Neural cell (in vitro differentiated cells): ENCODE results near the gene NFAT5. TPM values are rescaled to one million over a fixed set of nuclear protein-coding genes. Genes with fewer than 3 reads are reported as not detected.

ENCODE experiments used
- H2AFZ ChIP-seq: fragments of 200-600, 300-800 bp; sonication (generic), shearing (Covaris generic); 2 replicates; pipeline ENCODE4 v1.6.0; 2014; ENCODE audit warnings: low read depth, mild to moderate bottlenecking, antibody characterized with exemption, low read length, moderate library complexity
- H3F3A ChIP-seq: fragments of 200-600 bp; shearing (Covaris generic); 2 replicates; pipeline ENCODE4 v1.6.1; 2016; ENCODE audit warnings: mild to moderate bottlenecking, moderate library complexity, mixed read lengths, antibody characterized with exemption, low read length; ENCODE audit not compliant: insufficient read depth, poor library complexity, severe bottlenecking
- H3K27ac ChIP-seq: fragments of 200-600, 300-800 bp; sonication (generic), shearing (Covaris generic); 2 replicates; pipeline ENCODE4 v1.5.1; 2014; ENCODE audit warnings: mild to moderate bottlenecking, low read length, moderate library complexity
- H3K27me3 ChIP-seq: fragments of 300-800, 200-600 bp; sonication (generic), shearing (Covaris generic); 2 replicates; pipeline ENCODE4 v1.6.0; 2014; ENCODE audit warnings: mild to moderate bottlenecking, low read depth, low read length, moderate library complexity; ENCODE audit not compliant: insufficient read depth
- H3K36me3 ChIP-seq: fragments of 300-800, 200-600 bp; sonication (generic), shearing (Covaris generic); 2 replicates; pipeline ENCODE4 v1.5.1; 2014; ENCODE audit warnings: mild to moderate bottlenecking, antibody characterized with exemption, low read length, moderate library complexity; ENCODE audit not compliant: insufficient read depth
- H3K4me2 ChIP-seq: fragments of 300-800, 200-600 bp; sonication (generic), shearing (Covaris generic); 2 replicates; pipeline ENCODE4 v1.6.0; 2014; ENCODE audit warnings: mild to moderate bottlenecking, low read length
- H3K4me3 ChIP-seq: fragments of 300-800, 200-600 bp; sonication (generic), shearing (Covaris generic); 2 replicates; pipeline ENCODE4 v1.5.1; 2014; ENCODE audit warnings: mild to moderate bottlenecking, low read length, moderate library complexity
- H3K79me2 ChIP-seq: fragments of 200-600 bp; shearing (Covaris generic); replicated peaks from 2 replicates; pipeline ENCODE4 v1.6.0; 2014; ENCODE audit warnings: mild to moderate bottlenecking, low read length, moderate library complexity; ENCODE audit not compliant: insufficient read depth
- H3K9ac ChIP-seq: fragments of 300-800, 200-600 bp; sonication (generic), shearing (Covaris generic); 2 replicates; pipeline ENCODE4 v1.6.1; 2016; ENCODE audit warnings: mild to moderate bottlenecking, low read length, mixed read lengths
- H3K9me2 ChIP-seq: fragments of 200-600 bp; shearing (Covaris generic); 2 replicates; pipeline ENCODE4 v1.6.1; 2016; ENCODE audit warnings: mild to moderate bottlenecking, low read length, mixed read lengths; ENCODE audit not compliant: insufficient read depth
- H3K9me3 ChIP-seq: fragments of 200-600, 300-800 bp; sonication (generic), shearing (Covaris generic); 2 replicates; pipeline ENCODE4 v1.6.1; 2016; ENCODE audit warnings: mild to moderate bottlenecking, mixed run types, low read length, moderate library complexity, mixed read lengths
- H4K20me1 ChIP-seq: fragments of 200-600 bp; shearing (Covaris generic); 2 replicates; pipeline ENCODE4 v1.6.1; 2016; ENCODE audit warnings: mild to moderate bottlenecking, mixed run types; ENCODE audit not compliant: insufficient read depth
- CTCF ChIP-seq: fragments of 450-650 bp; IDR thresholded peaks from 2 replicates; pipeline ENCODE4 v1.5.1; 2014; ENCODE audit warnings: antibody characterized with exemption, mild to moderate bottlenecking, moderate library complexity; ENCODE audit not compliant: poor library complexity, severe bottlenecking
- EP300 ChIP-seq: fragments of 450-650 bp; conservative IDR thresholded peaks from 2 replicates; pipeline ENCODE4 v1.6.1; 2014; ENCODE audit warnings: antibody characterized with exemption, mild to moderate bottlenecking, moderate library complexity; ENCODE audit not compliant: poor library complexity, severe bottlenecking
- EZH2 ChIP-seq: fragments of 200-600, 300-800 bp; shearing (Covaris generic), sonication (generic); IDR thresholded peaks from 2 replicates; pipeline ENCODE4 v1.6.1; 2014; ENCODE audit warnings: antibody characterized with exemption, low read length, borderline replicate concordance, mild to moderate bottlenecking; ENCODE audit not compliant: insufficient read depth, poor library complexity, severe bottlenecking
- MXI1 ChIP-seq: fragments of 450-650 bp; conservative IDR thresholded peaks from 2 replicates; pipeline ENCODE4 v1.6.1; 2014; ENCODE audit warnings: antibody characterized with exemption, mild to moderate bottlenecking; ENCODE audit not compliant: poor library complexity, severe bottlenecking
- POLR2AphosphoS5 ChIP-seq: IDR thresholded peaks from 2 replicates; pipeline ENCODE4 v1.6.1; 2012
- RAD21 ChIP-seq: fragments of 450-650 bp; conservative IDR thresholded peaks from 2 replicates; pipeline ENCODE4 v1.6.1; 2014; ENCODE audit warnings: antibody characterized with exemption, mild to moderate bottlenecking, moderate library complexity
- SMC3 ChIP-seq: fragments of 450-650 bp; conservative IDR thresholded peaks from 2 replicates; pipeline ENCODE4 v1.6.1; 2014; ENCODE audit warnings: antibody characterized with exemption, mild to moderate bottlenecking, moderate library complexity; ENCODE audit not compliant: poor library complexity
- TAF1 ChIP-seq: IDR thresholded peaks from 2 replicates; pipeline ENCODE4 v1.6.1; 2012; ENCODE audit warnings: low read depth
- polyA plus RNA-seq: library from polyadenylated mRNA; depleted of rRNA; stranded (reverse); fragments of >200 nt; gene quantifications from 2 replicates; pipeline ENCODE4 v1.2.3, GENCODE V29; 2014
- TF ChIP-seq, protein P1 (sequence below): IDR thresholded peaks from 2 replicates; pipeline ENCODE4 v1.6.1; 2012; ENCODE audit warnings: borderline replicate concordance

Gene NFAT5
- polyA plus RNA-seq, 1 donor from 2014 or later: 9.2 TPM

GRCh38 chr16:69663846-69664245 lies 98.1 kb downstream of the NFAT5 start:
- no peaks in the 10 kb centered on the region for H3K36me3 ChIP-seq

DNA sequence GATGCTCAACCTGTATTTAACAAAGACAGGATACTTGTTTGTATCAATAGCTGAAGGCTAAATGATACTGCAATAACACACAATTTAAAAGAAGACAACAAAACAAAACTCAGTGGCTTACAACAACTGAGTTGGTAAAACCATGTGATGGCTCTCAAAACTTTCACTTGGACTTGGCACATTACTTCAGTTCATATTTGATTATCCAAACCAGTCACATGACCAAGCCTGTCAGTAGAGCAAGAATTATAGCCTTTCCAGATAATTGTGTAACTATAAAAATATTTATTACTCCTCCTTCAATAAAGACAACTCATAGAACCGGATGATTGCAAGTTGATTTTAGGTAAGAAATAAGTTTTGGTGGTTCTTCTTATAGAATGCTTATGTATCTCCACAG lies 103.8 kb downstream of the NFAT5 start:
- Histone ChIP-seq H3K9me2 (no peaks in the 10 kb centered on the region), H2AFZ (no peak overlapping the region), H3K9me3 (no peaks in the 10 kb centered on the region), H3K36me3 (no peaks in the 10 kb centered on the region), H3K4me3 (no peak overlapping the region), H3K27ac (no peak overlapping the region), H4K20me1 (no peaks in the 10 kb centered on the region), H3K27me3 (no peaks in the 10 kb centered on the region), H3K9ac (no peak overlapping the region), H3K79me2 (no peaks in the 10 kb centered on the region), H3F3A (no peaks in the 10 kb centered on the region), H3K4me2 (no peak overlapping the region)
- TF ChIP-seq TAF1 (no peak), RAD21 (no peak), POLR2AphosphoS5 (no peak), EZH2 (no peak), SMC3 (no peak), EP300 (no peak), MXI1 (no peak), CTCF (no peak)
- TF ChIP-seq, protein P1, sequence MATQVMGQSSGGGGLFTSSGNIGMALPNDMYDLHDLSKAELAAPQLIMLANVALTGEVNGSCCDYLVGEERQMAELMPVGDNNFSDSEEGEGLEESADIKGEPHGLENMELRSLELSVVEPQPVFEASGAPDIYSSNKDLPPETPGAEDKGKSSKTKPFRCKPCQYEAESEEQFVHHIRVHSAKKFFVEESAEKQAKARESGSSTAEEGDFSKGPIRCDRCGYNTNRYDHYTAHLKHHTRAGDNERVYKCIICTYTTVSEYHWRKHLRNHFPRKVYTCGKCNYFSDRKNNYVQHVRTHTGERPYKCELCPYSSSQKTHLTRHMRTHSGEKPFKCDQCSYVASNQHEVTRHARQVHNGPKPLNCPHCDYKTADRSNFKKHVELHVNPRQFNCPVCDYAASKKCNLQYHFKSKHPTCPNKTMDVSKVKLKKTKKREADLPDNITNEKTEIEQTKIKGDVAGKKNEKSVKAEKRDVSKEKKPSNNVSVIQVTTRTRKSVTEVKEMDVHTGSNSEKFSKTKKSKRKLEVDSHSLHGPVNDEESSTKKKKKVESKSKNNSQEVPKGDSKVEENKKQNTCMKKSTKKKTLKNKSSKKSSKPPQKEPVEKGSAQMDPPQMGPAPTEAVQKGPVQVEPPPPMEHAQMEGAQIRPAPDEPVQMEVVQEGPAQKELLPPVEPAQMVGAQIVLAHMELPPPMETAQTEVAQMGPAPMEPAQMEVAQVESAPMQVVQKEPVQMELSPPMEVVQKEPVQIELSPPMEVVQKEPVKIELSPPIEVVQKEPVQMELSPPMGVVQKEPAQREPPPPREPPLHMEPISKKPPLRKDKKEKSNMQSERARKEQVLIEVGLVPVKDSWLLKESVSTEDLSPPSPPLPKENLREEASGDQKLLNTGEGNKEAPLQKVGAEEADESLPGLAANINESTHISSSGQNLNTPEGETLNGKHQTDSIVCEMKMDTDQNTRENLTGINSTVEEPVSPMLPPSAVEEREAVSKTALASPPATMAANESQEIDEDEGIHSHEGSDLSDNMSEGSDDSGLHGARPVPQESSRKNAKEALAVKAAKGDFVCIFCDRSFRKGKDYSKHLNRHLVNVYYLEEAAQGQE: no peak

More at GRCh38 chr16:69663846-69664245, 98.1 kb downstream of the NFAT5 start:
- no peak overlapping the region for H3K4me2 ChIP-seq
- no peaks in the 10 kb centered on the region for H3K27me3 ChIP-seq
- no peaks in the 10 kb centered on the region for H3K9me2 ChIP-seq
- H3K9me3 ChIP-seq: no peaks in the 10 kb centered on the region
- no peaks in the 10 kb centered on the region for H3K79me2 ChIP-seq
- no peak overlapping the region for H3K27ac ChIP-seq
- TF ChIP-seq TAF1 (no peak), EZH2 (no peak), CTCF (no peak), POLR2AphosphoS5 (no peak), SMC3 (no peak), RAD21 (no peak), MXI1 (no peak), EP300 (no peak)
- TF ChIP-seq, protein P1: no peak
- no peak overlapping the region for H2AFZ ChIP-seq
- no peak overlapping the region for H3K9ac ChIP-seq
- H3F3A ChIP-seq: no peaks in the 10 kb centered on the region
- no peak overlapping the region for H3K4me3 ChIP-seq
- no peaks in the 10 kb centered on the region for H4K20me1 ChIP-seq
